Measurements from ENCODE around the gene SPIRE2.
"Not testable (repeated sequence)": the region's sequence is repeated elsewhere in the genome, so short reads cannot be mapped to it uniquely, and the experiment has no call there.

SPIRE2 gene, protein sequence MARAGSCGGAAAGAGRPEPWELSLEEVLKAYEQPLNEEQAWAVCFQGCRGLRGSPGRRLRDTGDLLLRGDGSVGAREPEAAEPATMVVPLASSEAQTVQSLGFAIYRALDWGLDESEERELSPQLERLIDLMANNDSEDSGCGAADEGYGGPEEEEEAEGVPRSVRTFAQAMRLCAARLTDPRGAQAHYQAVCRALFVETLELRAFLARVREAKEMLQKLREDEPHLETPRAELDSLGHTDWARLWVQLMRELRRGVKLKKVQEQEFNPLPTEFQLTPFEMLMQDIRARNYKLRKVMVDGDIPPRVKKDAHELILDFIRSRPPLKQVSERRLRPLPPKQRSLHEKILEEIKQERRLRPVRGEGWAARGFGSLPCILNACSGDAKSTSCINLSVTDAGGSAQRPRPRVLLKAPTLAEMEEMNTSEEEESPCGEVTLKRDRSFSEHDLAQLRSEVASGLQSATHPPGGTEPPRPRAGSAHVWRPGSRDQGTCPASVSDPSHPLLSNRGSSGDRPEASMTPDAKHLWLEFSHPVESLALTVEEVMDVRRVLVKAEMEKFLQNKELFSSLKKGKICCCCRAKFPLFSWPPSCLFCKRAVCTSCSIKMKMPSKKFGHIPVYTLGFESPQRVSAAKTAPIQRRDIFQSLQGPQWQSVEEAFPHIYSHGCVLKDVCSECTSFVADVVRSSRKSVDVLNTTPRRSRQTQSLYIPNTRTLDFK

GRCh38 chr16:89828199-89828869 lies at the start of gene SPIRE2:
Gene SPIRE2 (plus strand): TSS chr16:89828475. CDS start chr16:89828551, 76 bp downstream.
- FAIRE-seq: no peak

DNA sequence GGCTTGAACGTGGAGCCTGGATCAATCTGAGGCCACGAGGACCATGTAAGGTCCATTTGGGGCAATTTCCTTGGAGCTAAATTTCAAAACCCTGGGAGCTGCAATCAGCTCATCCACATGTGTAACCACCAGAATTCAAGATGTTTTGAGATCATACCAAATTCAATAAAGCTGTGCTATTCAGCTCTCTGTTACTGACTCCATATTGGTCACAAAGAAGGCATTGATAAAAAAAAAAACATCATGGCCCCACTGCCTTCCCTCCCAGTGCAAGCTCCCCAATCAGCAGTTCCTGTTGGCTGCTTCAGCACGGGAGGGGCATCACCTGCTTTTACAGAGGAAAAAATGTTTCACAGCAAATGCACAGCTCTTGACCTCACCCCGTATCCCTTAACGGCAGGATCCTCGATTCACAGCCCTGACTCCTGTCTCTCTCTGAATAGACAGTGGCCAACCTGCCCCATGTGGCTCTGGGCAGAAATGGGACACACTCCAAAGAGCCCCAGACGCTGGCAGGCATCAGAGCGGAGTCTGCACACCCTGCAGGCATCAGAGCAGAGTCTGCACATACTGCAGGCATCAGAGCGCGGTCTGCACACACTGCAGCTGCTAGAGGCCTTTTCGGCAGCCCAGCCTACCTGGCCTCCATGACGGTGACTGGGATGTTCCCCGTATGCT lies 48.9 kb upstream of the SPIRE2 start:
- no peak for FAIRE-seq

DNA sequence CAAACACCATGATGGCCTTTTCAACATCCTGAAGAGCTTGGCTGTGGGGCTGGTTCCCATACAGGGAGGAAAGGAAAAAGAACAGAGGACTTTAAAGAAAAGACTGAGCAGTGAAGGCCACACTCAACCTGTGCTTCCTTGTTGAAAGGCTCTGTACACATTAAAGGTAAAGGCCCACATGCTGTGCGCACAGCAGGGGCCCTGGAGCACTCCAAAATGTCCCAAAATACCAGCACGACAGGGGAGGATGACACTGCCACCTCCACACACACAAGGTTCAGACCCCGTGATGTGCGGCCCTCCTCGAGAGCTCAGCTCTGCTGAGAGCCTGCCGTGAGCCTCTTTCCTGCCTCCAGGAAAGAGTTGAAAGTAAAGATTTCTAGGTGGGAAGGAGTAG lies 48.4 kb upstream of the SPIRE2 start:
- FAIRE-seq: no peak

DNA sequence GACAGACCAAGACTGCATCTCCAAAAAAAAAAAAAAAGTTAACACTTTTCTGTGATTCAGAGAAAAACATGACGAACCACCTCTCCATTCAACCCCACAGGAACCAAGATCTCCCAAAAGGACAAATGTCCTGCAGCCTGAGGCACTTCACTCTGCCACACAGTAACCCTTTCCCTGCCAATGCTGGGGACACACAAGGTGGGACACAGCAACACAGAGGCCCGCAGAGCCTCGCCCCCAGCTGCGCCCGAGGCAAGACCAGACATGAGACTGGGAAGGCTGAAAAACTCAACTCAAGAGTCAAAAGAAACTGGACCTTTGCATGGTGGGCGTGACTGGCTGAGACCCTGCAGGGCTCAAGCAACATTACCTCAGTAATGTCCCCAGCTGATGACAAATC lies 45.8 kb upstream of the SPIRE2 start:
- no peak for FAIRE-seq

DNA sequence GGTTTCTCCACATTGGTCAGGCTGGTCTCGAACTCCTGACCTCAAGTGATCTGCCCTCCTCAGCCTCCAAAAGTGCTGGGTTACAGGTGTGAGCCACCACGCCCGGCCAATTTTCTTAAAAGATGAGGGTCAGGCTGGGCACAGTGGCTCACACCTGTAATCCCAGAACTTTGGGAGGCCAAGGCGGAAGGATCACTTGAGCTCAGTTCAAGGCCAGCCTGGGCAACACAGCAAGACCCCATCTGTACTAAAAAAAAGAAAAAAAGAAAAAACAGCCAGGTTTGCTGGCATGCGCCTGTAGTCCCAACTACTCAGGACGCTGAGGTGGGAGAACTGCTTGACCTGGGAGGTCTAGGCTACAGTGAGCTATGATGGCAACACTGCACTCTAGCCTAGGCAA lies 44.3 kb upstream of the SPIRE2 start:
- FAIRE-seq: not testable (repeated sequence)

DNA sequence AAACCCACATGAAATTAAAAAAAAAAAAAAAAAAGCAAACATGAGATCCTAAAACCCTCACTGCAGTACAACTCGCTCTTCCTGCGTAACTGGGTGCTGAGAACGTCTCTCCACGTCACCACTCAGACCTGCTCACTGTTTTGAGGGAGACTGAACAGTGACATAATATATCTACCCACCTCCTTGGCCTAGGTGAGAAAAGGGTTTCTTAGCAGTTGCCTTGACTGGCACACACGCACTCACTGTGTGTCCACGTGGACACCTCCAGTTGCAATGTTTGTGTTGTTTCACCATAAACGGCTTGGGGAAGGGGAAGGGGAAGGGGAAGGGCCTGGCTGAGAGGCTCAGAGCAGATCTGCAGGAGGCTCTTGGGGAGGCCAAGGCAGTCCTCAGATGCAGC lies 43.9 kb upstream of the SPIRE2 start:
- FAIRE-seq: no peak

DNA sequence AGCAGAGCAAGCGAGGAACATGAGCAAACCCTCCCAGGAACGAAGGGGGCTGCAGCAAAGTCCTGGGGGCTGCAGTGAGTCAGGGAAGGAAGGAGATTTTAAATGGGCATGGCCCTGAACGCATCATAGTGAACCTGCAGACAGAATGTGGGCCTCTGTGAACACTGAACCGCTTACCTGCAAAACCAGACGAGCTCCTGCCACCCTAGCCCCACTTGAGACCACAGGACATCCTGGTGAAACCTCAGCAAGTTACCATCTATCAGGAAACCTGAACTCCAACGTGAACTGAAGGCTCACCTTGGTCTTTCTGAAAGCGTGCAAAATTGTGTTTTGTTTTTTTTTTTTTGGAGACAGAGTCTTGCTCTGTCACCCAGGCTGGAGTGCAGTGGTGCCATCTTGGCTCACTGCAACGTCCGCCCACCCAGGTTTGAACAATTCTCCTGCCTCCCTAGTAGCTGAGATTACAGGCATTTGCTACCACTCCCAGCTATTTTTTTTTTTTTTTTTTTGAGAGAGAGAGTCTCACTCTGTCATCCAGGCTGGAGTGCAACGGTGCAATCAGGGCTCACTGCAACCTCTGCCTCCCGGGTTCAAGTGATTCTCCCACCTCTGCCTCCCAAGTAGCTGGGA lies 42.6 kb upstream of the SPIRE2 start:
- FAIRE-seq: no peak

GRCh38 chr16:89786474-89787364 lies 41.6 kb upstream of the SPIRE2 start:
- no peak for FAIRE-seq

DNA sequence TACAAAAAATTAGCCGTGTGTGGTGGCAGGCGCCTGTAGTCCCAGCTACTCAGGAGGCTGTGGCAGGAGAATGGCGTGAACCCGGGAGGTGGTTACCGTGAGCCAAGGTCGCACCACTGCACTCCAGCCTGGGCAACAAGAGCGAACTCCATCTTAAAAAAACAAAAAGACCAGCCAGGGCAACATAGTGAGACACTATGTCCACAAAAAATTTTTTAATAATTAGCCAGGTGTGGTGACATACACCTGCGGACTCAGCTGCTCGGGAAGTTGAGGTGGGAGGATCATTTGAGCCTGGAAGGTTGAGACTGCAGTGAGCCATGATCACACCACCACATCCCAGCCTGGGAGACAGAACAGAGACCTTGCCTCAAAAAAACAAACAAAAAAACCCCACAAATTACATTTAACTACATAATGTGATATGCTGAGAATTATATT lies 40.9 kb upstream of the SPIRE2 start:
- no peak for FAIRE-seq

DNA sequence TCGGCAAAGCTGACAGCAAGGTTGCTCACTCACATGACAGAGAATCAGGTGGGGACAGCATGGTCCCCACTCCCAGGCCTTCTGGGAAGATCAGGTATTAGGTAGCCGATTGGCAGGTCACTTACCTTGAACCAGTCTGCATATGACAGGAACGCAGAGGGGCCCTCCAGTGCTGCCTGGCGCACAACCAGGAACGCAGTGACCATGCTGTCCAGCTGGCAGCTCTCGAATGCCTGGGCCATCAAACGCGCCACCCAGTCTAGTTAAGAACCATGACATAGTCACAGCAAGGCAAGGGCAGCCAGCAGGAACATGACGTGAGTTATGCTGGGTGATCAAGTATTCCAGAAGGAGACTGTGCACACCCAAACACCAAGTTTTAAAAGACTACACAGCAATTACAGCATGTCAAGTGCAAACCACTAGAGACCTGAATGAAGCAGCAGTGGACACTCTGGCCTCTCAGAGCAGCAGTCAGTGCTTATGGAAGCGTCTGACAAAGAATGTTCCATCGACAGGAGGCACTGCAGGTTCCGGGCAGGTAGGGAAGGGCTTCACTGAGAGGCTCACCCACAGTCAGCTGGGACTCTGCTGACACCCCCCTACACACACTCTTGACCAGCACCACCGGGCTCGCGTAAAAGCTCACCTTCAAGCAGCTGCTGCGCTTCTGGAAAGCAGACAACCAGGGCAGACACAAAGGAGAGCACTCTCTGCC lies 36.8 kb upstream of the SPIRE2 start:
- no peak for FAIRE-seq

GRCh38 chr16:89793092-89793491 lies 35.2 kb upstream of the SPIRE2 start:
- not testable (repeated sequence) for FAIRE-seq

- FAIRE-seq: no peak
Observed at GRCh38 chr16:89793955-89794354, 34.3 kb upstream of the SPIRE2 start.

- no peak for FAIRE-seq
Observed at GRCh38 chr16:89795676-89796075, 32.6 kb upstream of the SPIRE2 start.

DNA sequence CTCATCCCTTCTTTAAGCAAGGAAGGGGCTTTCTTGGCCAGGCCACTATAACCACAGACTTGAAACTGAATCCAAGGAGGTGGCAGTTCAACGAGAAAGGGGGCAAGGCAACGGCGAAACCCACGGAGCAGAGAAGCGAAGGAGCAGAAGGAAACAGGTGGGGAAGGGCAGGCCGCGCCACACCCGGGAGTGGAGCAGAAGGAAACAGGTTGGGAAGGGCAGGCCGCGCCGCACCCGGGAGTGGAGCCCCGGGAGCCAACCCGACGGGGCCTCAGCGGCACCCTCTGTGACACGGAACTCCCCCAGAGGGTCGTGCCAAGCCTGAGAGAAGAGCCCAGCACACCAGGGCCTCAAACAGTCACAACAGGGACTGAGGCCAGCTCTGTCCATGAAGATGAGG lies 32.2 kb upstream of the SPIRE2 start:
- FAIRE-seq: no peak

- FAIRE-seq: no peak
Observed at GRCh38 chr16:89798126-89798525, 30.1 kb upstream of the SPIRE2 start.

GRCh38 chr16:89798832-89799370 lies 29.4 kb upstream of the SPIRE2 start:
- no peak for FAIRE-seq

GRCh38 chr16:89801800-89802199 lies 26.5 kb upstream of the SPIRE2 start:
- no peak for FAIRE-seq

GRCh38 chr16:89805136-89805905 lies 23.0 kb upstream of the SPIRE2 start:
- no peak for FAIRE-seq

DNA sequence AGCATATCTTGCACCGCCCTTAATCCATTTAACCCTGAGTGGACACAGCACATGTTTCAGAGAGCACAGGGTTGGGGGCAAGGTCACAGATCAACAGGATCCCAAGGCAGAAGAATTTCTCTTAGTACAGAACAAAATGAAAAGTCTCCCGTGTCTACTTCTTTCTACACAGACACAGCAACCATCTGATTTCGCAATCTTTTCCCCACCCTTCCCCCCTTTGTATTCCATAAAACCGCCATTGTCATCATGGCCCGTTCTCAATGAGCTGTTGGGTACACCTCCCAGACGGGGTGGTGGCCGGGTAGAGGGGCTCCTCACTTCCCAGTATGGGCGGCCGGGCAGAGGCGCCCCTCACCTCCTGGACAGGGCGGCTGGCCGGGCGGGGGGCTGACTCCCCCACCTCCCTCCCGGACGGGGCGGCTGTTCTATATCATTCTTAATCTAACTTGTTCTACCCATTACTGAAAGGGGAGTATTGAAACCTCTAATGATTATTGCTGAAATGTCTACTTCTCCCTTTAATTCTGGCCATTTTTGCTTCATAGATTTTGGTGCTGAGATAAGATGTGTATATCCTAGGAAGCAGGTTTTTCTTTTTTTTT lies 21.6 kb upstream of the SPIRE2 start:
- not testable (repeated sequence) for FAIRE-seq
